NCI-H524 treated with DMSO at 0.1 percent for 48 hours (cell line): ENCODE results near the gene RFTN1.

ENCODE experiments used
- DNase-seq: peaks from one replicate; lab custom pipeline; 2025; lab: John Stamatoyannopoulos, UW

Gene RFTN1

DNA sequence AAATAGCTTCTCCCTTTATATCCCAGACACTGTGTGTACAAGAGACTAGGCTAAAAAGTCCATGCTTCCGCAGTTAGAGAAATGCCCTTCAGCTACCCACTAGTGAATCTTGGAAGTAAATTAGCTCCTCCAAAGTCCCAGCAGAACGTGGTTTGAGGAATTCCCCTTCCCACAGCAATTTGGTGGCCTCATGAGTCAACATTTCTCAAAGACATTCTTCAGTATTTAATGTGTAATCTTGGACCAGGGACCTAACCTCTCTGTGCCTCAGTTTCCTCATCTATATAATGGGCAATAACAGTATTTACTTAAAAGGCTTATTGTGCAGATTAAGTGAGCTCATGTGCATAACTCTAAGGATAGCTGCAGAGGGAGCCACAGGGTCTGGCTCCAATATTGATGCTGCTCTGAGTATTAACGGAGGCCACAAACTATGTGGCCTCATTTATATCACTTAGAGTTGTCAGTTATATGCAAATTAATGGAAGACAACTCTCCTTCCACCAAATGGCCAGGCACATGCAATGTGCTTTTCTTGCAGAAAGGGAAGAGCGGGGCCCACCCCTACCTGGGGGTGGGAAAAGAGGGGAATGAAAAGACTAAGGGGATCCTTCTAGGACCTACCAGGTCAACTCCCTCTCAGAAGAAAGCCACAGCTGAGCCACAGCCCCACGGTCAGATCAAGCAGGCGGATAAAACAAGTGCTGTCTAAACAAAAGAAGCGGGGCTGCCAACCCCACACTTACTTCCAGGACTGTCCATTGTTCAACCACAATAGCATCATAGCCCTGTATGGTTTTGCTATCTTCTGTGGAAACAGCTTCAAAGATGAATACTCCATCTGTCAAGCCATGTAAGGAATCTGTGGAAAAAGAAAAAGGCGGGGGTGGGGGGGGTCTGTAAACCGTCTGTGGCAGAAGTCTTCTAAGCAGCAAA is 156.0 kb downstream of the RFTN1 start:
- DNase-seq = no peak

DNA sequence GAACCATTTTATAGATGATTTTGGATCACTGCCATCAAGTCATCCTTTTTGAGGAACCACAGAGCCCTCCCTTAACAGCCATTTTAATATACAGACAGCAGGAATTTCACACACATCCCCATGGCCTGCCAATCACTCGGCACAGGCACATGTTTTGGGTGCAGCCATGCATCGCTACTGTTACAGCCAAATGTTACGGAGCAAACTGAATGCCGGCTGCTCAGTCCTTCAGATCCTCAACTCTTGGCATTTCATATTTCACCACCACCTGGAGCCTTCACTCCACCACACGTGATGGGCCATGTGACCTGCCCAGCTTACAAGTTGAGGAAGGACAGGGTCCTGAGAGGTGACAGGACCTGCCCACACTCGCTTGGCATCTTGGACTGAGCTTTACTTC is 157.7 kb downstream of the RFTN1 start:
- DNase-seq = no peak

DNA sequence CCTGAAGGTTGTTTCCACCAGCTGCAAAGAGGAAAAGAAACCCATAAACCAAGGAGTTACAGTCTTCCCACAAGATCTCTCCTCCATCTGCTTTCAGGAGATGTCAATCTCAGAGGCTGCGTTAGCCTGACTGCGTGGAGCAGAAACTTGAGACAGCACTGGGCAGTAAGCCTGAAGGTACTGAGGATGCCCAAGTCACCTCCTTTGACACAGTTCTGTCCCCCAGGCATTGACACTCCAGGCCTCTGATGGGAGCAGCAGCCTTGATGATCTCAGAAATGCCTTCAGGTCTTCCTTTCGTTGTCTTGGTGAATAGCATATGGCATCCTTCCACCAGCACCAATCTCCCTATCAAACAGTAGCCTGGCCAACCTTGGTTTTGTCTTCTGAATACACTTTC is 159.2 kb downstream of the RFTN1 start:
- no peak for DNase-seq

DNA sequence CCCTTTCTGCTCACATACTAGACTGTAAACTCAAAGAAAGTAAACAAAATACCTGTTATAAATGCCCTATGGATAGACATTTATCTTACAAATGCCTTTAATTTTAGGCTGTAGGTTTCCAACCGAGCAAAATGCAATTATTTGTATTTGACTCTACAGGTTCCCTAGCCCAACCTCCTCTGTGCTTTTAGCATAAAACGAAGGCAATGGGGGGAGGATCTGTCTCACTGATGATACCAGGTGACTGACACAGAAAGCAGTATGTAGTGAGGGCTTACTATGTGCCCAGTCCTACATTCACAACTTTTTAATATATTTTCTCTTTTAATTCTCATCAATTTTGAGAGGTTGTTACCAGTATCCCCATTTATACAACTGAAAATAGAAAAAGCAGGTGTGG is 161.1 kb downstream of the RFTN1 start:
- DNase-seq = no peak

DNA sequence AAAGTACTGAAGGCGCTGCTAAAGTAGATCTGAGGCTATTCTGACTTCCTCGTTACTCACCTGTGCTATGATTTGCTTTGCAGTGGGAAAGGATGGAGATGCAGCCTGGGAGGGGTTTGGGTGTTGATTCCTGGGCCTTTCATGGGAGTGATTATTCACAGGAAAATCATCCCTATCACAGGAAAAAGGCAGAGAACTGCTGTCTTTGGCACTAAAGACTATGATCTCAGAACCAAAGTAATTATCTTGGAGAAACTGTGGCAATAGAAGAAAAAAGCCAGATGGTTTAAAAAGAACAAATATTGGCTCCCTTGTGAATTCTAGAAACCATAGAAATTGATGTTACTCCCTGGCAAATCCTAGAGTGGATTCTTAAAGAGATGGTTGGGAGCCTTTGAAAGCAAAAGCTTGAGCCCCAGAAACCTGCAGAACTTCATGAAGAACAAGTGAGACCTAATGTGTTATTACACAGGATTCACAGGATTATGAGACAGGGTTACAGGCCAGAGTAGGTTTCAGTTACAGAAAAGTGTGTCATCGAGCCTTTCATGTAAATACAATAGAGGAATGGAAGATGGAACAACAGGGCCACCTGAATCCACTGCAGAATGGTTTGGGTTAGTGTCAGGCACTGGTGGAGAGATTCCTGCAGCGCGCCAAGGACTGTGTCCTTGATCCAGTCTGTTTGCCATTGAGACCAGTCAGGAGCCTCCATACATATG is 162.7 kb downstream of the RFTN1 start:
- no peak for DNase-seq

DNA sequence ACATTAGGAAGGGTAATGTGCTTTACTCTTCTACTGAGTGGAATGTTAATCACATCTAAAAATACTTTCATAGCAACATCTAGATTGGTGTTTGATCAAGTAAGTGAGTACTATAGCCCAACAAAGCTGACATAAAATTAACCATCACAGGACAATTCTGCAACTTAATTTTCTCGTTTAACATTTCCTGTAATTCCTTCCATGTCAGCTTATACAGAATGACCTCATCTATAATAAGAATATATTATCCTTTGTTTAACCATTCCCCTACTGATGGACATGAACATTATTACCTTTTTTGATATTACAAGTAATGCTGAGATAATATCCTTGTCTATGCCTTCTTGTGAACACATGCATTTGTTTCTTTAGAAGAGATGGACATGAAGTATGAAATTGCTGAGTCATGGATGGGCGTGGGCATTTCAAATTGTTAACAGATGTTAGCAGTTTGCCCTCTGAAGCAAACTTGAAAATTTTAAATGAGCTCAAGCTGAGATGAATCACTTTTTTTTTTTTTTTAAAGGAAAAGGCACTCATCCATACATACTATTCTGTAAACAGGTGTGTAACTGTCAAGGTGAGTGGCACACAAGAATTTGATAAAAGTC is 163.4 kb downstream of the RFTN1 start:
- no peak for DNase-seq

DNA sequence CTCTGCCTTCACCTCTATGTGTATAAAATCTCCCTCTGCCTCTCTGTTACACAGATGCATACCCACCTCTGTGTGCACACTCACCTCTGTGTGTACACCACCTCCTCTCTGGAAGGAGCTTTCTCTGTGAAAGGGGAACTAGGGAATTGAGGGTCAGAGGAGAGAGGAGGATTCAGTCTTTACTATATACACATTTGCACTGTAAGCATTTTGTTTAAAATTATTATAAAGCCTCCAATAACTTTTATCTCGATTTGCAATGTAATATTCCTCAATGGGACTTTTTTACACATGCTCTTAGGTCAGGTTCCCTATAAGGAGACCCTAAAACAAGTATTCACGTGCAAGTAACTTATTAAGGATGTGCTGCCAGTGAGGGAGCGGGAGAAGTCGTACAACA is 166.0 kb downstream of the RFTN1 start:
- no peak for DNase-seq

DNA sequence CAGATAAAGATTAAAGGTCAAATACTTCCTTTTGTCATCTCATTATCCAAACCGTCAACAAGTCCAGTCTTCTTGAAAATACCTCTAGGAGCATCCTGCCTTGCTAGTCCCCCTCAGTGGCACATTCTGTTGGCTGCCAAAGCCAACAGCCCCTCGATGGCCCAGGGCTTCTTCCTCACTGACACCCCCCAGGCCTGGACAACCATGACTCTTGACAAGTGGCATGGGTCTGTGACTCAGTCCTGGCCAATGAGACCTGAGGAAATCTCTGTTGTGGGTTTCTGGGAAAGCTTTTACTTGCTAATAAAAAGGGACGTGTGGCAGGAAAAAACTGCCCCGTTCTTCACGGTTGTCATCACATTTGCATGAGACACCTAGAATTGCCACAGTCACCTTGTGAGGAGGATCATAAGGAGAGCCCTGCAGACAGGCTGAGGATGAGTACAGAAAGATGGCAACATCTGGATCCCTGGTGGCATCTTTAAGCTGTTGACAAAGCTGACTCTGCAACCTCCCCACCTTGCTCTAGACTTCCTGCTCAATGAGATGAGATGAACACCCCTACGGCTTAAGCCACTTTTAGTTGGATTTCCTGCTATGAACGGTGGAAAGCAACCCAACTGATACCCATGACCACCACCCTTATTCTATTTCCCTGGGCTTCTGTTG is 167.0 kb downstream of the RFTN1 start:
- DNase-seq = no peak

DNA sequence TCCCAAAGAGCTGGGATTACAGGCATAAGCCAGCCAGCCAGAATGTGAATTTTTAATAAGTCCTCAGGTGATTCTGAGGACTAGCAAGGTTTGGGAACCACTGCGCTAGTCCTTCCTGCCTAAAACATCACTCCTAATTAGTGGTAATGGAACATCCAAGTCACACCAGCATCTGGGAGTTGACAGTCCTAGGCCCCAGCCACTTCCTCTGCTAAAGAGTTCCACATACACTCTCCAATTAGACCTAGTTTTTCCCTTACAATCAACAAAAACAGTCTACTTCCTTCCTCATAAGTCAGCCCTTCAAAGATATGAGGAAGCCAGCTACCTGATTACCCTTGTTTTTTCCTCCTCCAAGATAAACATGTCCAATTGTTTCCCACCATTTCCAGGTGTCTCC is 170.4 kb downstream of the RFTN1 start:
- no peak for DNase-seq

DNA sequence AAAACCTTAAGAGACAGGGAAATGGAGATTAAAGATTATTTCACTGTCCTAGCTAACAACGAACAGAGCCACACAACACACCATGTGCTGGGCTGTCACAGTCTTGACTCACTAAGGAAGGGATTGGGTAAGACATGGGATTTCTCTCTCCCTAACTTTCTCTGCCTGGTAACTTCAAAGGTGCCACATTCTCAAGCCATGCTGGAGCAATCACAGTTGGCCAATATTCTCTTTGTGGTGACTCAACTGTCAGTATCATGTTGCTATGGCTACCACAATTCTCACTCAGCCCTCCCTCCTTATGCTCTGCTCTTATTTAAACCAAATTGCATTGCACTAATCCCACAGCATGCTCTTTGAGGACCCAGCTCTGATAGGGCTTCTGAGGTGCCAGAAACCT is 174.5 kb downstream of the RFTN1 start:
- DNase-seq = peak; percentile 51

DNA sequence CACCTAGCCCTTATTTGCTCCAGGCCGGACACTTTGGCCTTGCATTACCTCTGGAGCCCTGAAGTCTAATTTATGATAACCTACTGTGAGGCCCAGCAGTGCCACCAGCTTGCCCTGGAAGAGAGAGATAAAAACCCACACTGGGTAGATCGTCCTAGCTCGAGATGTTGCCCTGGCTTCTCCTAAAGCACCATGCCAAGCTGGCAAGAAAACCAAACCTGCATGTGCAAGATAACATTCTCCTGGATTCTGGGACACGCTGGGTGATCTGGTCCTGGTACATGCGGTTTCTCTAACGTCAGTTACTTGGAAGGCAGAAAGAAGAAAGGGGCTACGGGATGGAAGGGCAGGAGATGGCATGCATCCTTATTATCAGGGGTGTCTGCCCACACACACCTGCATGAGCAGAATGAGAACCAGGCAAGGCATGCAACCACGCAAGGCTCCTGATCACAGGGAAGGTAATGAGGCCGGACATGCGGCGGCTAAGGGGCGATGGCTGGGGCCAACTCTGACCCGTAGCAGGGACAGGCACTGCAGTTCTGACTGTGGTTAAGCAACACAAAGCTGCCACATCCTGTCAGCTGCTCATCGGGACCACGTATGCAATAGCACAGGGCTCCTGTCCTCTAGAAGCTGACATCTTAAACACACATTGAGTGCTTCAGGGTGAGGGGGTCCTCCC is 175.5 kb downstream of the RFTN1 start:
- no peak for DNase-seq

DNA sequence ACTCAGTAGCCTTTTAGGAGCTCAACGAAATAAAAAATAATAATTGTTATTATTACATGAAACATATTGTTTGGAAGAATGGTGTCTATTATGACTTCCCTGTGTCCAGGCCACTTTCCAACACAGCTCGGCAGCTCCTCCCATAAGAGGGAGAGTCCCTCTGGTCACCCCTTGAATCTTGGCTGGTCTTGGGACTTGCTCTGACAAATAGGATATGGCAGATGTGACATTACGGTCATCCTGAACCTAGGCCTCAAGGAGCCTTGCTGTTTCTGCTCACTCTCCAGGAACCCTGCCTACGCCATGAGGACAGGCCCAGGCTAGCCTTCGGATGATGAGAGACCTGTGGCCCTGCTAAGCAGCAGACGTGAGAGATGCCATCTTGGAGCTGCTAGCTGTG is 176.7 kb downstream of the RFTN1 start:
- DNase-seq = no peak

DNA sequence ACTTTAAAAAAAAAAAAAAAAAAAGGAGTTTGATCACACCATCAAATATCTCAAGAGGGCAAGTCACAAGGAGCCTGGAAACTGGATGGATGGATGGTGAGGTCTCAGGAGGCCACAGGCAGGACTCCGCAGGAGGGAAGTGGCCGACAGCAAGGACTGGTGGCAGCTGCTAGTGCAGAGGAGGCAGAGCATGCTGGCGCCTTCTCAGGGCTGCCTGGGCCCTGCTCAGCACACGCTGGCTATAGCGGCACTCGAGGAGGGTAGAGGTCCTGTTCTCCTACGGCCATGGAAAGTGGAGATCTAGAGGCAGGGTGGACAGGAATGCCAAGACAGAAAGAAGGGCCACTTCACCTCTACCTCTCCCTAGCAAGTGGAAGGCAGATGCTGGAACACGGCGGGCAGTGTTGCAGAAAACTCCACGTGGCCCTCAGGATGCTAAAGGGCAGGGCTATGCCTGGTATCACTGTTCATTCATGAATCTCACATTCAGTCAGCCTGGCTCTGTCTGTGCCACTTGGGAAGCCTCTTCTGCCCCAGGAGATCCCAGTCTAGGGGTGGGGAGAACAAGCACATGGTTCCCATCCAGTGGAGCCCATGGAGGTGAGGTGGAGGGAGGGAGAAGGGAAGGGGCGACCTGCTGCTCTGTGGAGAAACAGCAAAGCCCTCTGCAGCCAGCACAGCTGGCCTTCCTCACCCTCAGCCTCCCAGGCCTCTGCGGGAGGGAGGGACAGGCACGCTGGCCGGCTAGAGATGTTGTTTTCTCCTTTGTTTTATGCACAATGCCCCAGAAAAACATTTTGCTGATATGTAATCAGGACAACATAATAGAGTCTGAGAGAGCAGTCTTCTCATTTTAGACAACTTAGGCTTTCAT is 177.5 kb downstream of the RFTN1 start:
- no peak for DNase-seq

DNA sequence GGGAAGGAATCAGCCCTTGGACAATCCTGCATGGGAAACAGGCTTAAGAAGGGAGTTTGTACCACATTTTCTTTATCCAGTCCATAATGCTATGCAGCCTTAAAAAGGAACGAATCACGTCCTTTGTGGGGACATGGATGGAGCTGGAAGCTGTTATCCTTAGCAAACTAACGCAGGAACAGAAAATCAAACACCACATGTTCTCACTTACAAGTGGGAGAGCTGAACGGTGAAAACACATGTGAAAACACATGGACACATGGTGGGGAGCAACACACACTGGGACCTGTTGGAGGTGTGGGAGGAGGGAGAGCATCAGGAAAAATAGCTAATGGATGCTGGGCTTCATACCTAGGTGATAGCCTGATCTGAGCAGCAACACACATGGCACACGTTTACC is 178.2 kb downstream of the RFTN1 start:
- DNase-seq = no peak

DNA sequence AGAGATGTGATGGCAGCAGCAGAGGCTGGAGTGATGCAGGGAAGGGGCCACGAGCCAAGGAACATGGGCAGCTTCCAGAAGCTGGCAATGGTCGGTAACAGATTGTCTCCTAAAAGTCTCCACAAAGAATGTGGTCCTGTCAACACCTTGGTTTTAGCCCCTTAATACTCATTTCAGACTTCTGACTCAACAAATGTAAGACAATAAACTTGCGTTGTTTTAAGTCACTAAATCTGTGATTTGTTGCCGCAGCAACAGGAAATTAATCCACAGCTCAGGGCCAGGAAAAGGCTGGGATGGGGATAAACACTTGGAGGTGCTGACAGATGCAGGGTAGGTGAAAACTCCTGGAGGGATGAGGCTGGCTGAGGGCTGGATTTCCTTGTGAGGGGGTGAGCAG is 178.6 kb downstream of the RFTN1 start:
- no peak for DNase-seq

DNA sequence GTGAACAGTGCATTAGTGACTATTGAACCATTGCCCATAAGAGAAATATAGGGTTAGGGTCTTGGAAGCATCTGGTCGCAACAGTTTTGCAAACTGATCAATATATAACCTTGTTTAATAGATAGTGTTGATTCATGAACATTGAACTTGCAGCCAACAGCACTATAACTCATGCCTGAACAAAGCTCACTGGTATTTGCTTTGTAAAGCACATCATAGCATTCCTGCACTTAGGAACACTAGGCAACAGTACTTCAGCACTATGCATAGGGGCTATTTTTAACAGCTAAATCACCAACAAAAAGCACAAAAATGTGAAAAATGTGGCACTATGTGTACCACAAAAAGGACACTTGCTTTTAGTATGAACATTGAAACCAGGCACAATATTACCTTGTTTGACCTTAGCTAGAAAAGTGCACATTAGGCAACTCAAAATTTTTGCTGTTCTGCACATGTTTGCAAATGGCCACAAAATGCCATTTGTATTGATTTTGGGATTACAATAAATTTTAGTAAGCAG is 180.5 kb downstream of the RFTN1 start:
- no peak for DNase-seq

DNA sequence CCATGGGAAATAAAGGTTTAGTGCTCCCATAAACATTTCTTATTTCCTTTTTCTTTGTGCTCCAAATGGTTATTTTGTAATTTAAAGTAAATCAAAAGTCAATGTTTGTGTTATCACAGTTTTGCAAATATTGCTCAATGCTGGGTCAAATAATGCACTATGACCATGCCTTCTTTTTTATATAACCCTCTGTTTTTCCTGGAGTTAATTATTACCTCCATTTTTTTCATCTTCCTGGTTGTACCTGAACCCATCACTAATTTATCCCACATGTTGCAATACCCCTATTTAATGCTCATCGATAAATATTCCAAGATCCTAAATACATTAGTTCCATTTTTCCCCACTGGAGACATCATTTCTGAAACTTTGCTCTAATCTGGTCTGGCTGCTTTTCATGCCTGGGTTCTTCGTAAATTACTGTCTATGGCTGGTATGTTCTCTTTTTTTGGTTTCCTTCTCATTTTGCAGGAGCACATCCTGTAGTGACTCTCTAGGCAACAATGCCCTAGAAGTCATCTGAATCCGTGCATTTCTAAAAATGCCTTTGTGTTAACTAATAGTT is 182.1 kb downstream of the RFTN1 start:
- DNase-seq = no peak

DNA sequence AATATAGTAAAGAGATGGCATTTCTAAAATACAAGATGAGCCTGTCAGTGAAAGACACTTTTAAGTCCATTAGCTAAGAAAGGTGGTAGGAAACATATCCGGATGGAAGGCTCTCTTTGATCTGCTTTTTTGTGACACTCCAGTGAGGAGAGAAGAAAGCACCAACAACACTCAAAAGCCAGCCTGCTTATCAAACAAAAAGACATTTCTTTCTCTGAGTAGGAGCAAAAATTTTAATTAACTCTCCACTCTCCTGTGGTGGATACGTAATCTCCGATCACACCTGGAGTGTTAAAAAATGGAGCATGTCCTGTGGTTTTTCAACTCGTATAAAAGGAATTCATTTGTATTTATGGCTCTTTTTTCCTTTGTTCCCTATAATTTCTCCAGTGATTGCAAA is 183.1 kb downstream of the RFTN1 start:
- DNase-seq = no peak

DNA sequence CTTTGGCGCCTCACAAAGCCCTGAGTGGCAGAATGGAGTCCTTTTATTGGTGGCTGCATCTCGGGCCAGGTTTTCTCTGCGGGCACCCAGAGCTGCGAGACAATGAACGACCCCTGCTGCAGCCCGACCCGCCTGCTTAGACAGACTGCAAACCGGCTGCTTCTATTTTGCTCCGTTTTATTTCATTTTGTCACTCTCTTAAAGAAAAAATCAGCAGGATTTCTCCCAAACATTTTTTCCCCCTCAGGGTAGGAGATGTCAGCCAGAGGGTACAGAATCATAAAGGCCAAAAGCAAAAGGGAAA is 183.7 kb downstream of the RFTN1 start:
- no peak for DNase-seq

DNA sequence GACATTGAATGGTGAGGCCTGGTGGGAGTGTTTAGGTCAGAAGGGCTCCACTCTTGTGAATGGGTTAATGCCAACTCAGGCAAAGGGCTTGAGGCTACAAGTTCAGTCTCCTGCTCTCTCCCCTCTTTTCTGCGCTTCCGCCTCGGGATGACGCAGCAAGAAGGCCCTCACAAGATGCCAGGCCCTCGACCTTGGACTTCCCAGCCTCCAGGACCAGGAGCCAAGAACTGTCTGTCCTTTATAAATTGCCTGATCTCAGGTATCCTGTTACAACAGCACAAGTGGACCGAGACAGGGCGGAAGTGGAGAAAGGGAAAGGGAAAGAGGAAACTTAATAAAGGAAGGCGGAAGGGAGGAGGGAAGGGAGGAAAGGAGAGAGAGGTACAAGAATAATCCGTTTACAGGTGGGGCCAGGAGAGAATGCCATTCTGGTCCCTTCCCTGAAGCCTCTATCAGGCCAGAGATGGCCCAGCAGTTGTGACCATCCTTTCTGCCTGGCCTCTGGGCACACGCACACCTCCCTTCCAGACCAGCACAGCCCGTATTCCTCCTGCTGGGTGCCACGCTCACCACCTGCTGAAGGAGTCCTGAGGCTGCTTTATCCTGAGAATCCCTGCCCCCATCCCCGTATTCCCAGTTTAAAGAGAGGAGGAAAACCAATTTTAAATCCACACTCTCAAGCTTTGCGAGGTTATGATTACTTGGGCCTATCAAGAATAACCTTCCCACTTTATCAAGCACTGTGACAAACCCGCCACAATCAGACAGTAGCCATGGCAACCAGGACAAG is 184.3 kb downstream of the RFTN1 start:
- DNase-seq = no peak
